Mesendoderm (in vitro differentiated cells): Measurements from ENCODE around the gene SLC5A12. TPM values are rescaled to one million over a fixed set of nuclear protein-coding genes. Genes with fewer than 3 reads are reported as not detected.

ENCODE experiments used
- DNase-seq: peaks from one replicate; pipeline ENCODE4 v3.0.0; 2013
- H2AK5ac ChIP-seq: 2 replicates; pipeline ENCODE4 v1.6.1; 2013; ENCODE audit warnings: low read length, inconsistent platforms
- H2BK120ac ChIP-seq: 2 replicates; pipeline ENCODE4 v1.6.1; 2013; ENCODE audit warnings: low read depth, mild to moderate bottlenecking, low read length, moderate library complexity, mixed read lengths
- H2BK15ac ChIP-seq: replicated peaks from 2 replicates; pipeline ENCODE4 v1.6.1; 2013; ENCODE audit warnings: low read depth, mild to moderate bottlenecking, moderate library complexity
- H2BK5ac ChIP-seq: 2 replicates; pipeline ENCODE4 v1.6.1; 2013; ENCODE audit warnings: low read length, inconsistent platforms
- H3K18ac ChIP-seq: 2 replicates; pipeline ENCODE4 v1.6.1; 2013; ENCODE audit warnings: mild to moderate bottlenecking, low read length, mixed read lengths
- H3K23ac ChIP-seq: one replicate; pipeline ENCODE4 v1.6.1; 2013; ENCODE audit warnings: low read length
- H3K27ac ChIP-seq: 2 replicates; pipeline ENCODE4 v1.5.1; 2013; ENCODE audit warnings: low read depth, mild to moderate bottlenecking, inconsistent platforms, low read length, moderate library complexity
- H3K27me3 ChIP-seq: 2 replicates; pipeline ENCODE4 v1.6.1; 2013; ENCODE audit warnings: low read length, control low read depth, mild to moderate bottlenecking, inconsistent platforms; ENCODE audit not compliant: insufficient read depth, poor library complexity
- H3K36me3 ChIP-seq: 2 replicates; pipeline ENCODE4 v1.6.1; 2013; ENCODE audit warnings: low read length, inconsistent platforms; ENCODE audit not compliant: control insufficient read depth, insufficient read depth
- H3K4ac ChIP-seq: one replicate; pipeline ENCODE4 v1.6.1; 2013; ENCODE audit warnings: low read depth, mild to moderate bottlenecking, low read length, moderate library complexity
- H3K4me1 ChIP-seq: 2 replicates; pipeline ENCODE4 v1.6.1; 2013; ENCODE audit warnings: low read depth, low read length, inconsistent platforms; ENCODE audit not compliant: control insufficient read depth
- H3K4me2 ChIP-seq: 2 replicates; pipeline ENCODE4 v1.6.1; 2013; ENCODE audit warnings: low read length
- H3K4me3 ChIP-seq: 2 replicates; pipeline ENCODE4 v1.5.1; 2013; ENCODE audit warnings: mild to moderate bottlenecking, low read length
- H3K56ac ChIP-seq: one replicate; pipeline ENCODE4 v1.6.1; 2013; ENCODE audit warnings: low read length
- H3K79me1 ChIP-seq: 2 replicates; pipeline ENCODE4 v1.6.1; 2013; ENCODE audit warnings: low read length, inconsistent platforms
- H3K79me2 ChIP-seq: 2 replicates; pipeline ENCODE4 v1.6.1; 2013; ENCODE audit warnings: mild to moderate bottlenecking, low read length; ENCODE audit not compliant: control insufficient read depth, insufficient read depth
- H3K9ac ChIP-seq: 2 replicates; pipeline ENCODE4 v1.6.1; 2013; ENCODE audit warnings: low read length, inconsistent platforms
- H4K5ac ChIP-seq: one replicate; pipeline ENCODE4 v1.6.1; 2013; ENCODE audit warnings: low read length
- H4K8ac ChIP-seq: one replicate; pipeline ENCODE4 v1.6.1; 2013; ENCODE audit warnings: low read depth, mild to moderate bottlenecking, control low read depth, low read length, moderate library complexity
- WGBS: extraction: QIAGEN DNeasy Blood & Tissue Kit; methylation state at CpG from one replicate; pipeline ENCODE4 v1.1.7; 2013; ENCODE audit warnings: low lambda C conversion rate, missing lambda C conversion rate; ENCODE audit not compliant: insufficient coverage; ENCODE audit errors: extremely low coverage; 5-methylcytosine and 5-hydroxymethylcytosine counted together
- polyA plus RNA-seq, 2 experiments: library from polyadenylated mRNA; stranded (reverse); fragments of 200-250 nt; gene quantifications; one replicate each; pipeline ENCODE4 v1.2.3, GENCODE V29; 2013

Gene SLC5A12
- 0.13 TPM for polyA plus RNA-seq (2013, experiment 1 of 2)
- polyA plus RNA-seq (2013, experiment 2 of 2), result 0.14 TPM

GRCh38 chr11:26721948-26722475 lies at the start of gene SLC5A12:
Gene SLC5A12 (minus strand): TSS chr11:26722060. CDS start chr11:26721714, 346 bp downstream.
- Histone ChIP-seq H3K36me3 (no peaks in the 10 kb centered on the region), H4K5ac (no peak within 1 kb of the TSS), H3K4me3 (no peak within 1 kb of the TSS), H3K4ac (no peak within 1 kb of the TSS), H3K79me1 (no peaks in the 10 kb centered on the region), H3K18ac (no peak within 1 kb of the TSS), H3K23ac (no peak within 1 kb of the TSS), H2BK15ac (no peak within 1 kb of the TSS), H3K4me2 (no peak within 1 kb of the TSS), H3K79me2 (no peaks in the 10 kb centered on the region), H4K8ac (no peak within 1 kb of the TSS), H2BK5ac (no peak within 1 kb of the TSS), H2BK120ac (no peak within 1 kb of the TSS), H2AK5ac (no peak within 1 kb of the TSS), H3K56ac (no peak within 1 kb of the TSS), H3K9ac (no peak within 1 kb of the TSS), H3K27ac (no peak within 1 kb of the TSS), H3K27me3 (no peaks in the 10 kb centered on the region), H3K4me1 (no peaks in the 10 kb centered on the region)
- no CpG with 5 or more reads among the region's 3 CpGs for WGBS
- no peak for DNase-seq

GRCh38 chr11:26769027-26769426 lies 47.2 kb upstream of the SLC5A12 start:
- no peak overlapping the region for H4K5ac ChIP-seq
- no peak overlapping the region for H2BK15ac ChIP-seq
- H2AK5ac ChIP-seq, result no peak overlapping the region
- H3K27me3 ChIP-seq, result no peaks in the 10 kb centered on the region
- no peak overlapping the region for H3K4me2 ChIP-seq
- no peaks in the 10 kb centered on the region for H3K79me1 ChIP-seq
- H3K36me3 ChIP-seq, result no peaks in the 10 kb centered on the region
- DNase-seq, result no peak
- H3K18ac ChIP-seq, result no peak overlapping the region
- no peak overlapping the region for H3K9ac ChIP-seq
- no peak overlapping the region for H3K23ac ChIP-seq
- H3K27ac ChIP-seq, result no peak overlapping the region
- H3K56ac ChIP-seq, result no peak overlapping the region
- H3K4me3 ChIP-seq, result no peak overlapping the region
- H3K4ac ChIP-seq, result no peak overlapping the region
- no peak overlapping the region for H2BK5ac ChIP-seq
- H3K4me1 ChIP-seq, result no peaks in the 10 kb centered on the region
- H3K79me2 ChIP-seq, result no peaks in the 10 kb centered on the region
- no peak overlapping the region for H2BK120ac ChIP-seq
- H4K8ac ChIP-seq, result no peak overlapping the region

- H3K23ac ChIP-seq, result no peak overlapping the region
- H3K36me3 ChIP-seq, result no peaks in the 10 kb centered on the region
- H4K8ac ChIP-seq, result no peak overlapping the region
- no peaks in the 10 kb centered on the region for H3K79me2 ChIP-seq
- H4K5ac ChIP-seq, result no peak overlapping the region
- no peaks in the 10 kb centered on the region for H3K27me3 ChIP-seq
- H2BK120ac ChIP-seq, result no peak overlapping the region
- no peaks in the 10 kb centered on the region for H3K79me1 ChIP-seq
- H3K4me2 ChIP-seq, result no peak overlapping the region
- no peak overlapping the region for H3K4me3 ChIP-seq
- WGBS, result no CpG with 5 or more reads among the region's 2 CpGs
- H3K4me1 ChIP-seq, result no peaks in the 10 kb centered on the region
- H3K56ac ChIP-seq, result no peak overlapping the region
- no peak for DNase-seq
- H3K4ac ChIP-seq, result no peak overlapping the region
- H2BK5ac ChIP-seq, result no peak overlapping the region
- no peak overlapping the region for H2BK15ac ChIP-seq
- H3K27ac ChIP-seq, result no peak overlapping the region
- no peak overlapping the region for H3K18ac ChIP-seq
- H3K9ac ChIP-seq, result no peak overlapping the region
- H2AK5ac ChIP-seq, result no peak overlapping the region
Measured at GRCh38 chr11:26767060-26767459, 45.2 kb upstream of the SLC5A12 start.

GRCh38 chr11:26765323-26765722 lies 43.5 kb upstream of the SLC5A12 start:
- Histone ChIP-seq H3K4me1 (no peaks in the 10 kb centered on the region), H3K18ac (no peak overlapping the region), H3K27me3 (no peaks in the 10 kb centered on the region), H3K27ac (no peak overlapping the region), H3K36me3 (no peaks in the 10 kb centered on the region), H3K4me3 (no peak overlapping the region), H3K4ac (no peak overlapping the region), H2BK5ac (no peak overlapping the region), H3K79me2 (no peaks in the 10 kb centered on the region), H3K4me2 (no peak overlapping the region), H3K9ac (no peak overlapping the region), H4K5ac (no peak overlapping the region), H3K56ac (no peak overlapping the region), H4K8ac (no peak overlapping the region), H3K23ac (no peak overlapping the region), H2BK120ac (no peak overlapping the region), H2AK5ac (no peak overlapping the region), H3K79me1 (no peaks in the 10 kb centered on the region), H2BK15ac (no peak overlapping the region)
- no CpG with 5 or more reads among the region's 3 CpGs for WGBS
- DNase-seq, result no peak

GRCh38 chr11:26764825-26765224 lies 43.0 kb upstream of the SLC5A12 start:
- no peak overlapping the region for H4K5ac ChIP-seq
- H3K4me3 ChIP-seq, result no peak overlapping the region
- no peak for DNase-seq
- H3K4ac ChIP-seq, result no peak overlapping the region
- H3K4me2 ChIP-seq, result no peak overlapping the region
- H3K79me2 ChIP-seq, result no peaks in the 10 kb centered on the region
- no peak overlapping the region for H2BK120ac ChIP-seq
- no peak overlapping the region for H3K18ac ChIP-seq
- H3K9ac ChIP-seq, result no peak overlapping the region
- H4K8ac ChIP-seq, result no peak overlapping the region
- H3K27me3 ChIP-seq, result no peaks in the 10 kb centered on the region
- no peaks in the 10 kb centered on the region for H3K36me3 ChIP-seq
- no CpG with 5 or more reads among the region's 3 CpGs for WGBS
- H3K56ac ChIP-seq, result no peak overlapping the region
- no peak overlapping the region for H3K27ac ChIP-seq
- no peaks in the 10 kb centered on the region for H3K4me1 ChIP-seq
- no peak overlapping the region for H3K23ac ChIP-seq
- H2BK5ac ChIP-seq, result no peak overlapping the region
- no peak overlapping the region for H2BK15ac ChIP-seq
- no peak overlapping the region for H2AK5ac ChIP-seq
- no peaks in the 10 kb centered on the region for H3K79me1 ChIP-seq

GRCh38 chr11:26764315-26764714 lies 42.5 kb upstream of the SLC5A12 start:
- no peak overlapping the region for H4K5ac ChIP-seq
- no peak overlapping the region for H3K56ac ChIP-seq
- H2BK5ac ChIP-seq, result no peak overlapping the region
- no peaks in the 10 kb centered on the region for H3K4me1 ChIP-seq
- H3K36me3 ChIP-seq, result no peaks in the 10 kb centered on the region
- H3K4me3 ChIP-seq, result no peak overlapping the region
- no CpG with 5 or more reads among the region's 5 CpGs for WGBS
- no peak overlapping the region for H3K9ac ChIP-seq
- H3K27me3 ChIP-seq, result no peaks in the 10 kb centered on the region
- H4K8ac ChIP-seq, result no peak overlapping the region
- no peak overlapping the region for H3K27ac ChIP-seq
- no peak overlapping the region for H3K18ac ChIP-seq
- H3K79me2 ChIP-seq, result no peaks in the 10 kb centered on the region
- H2BK15ac ChIP-seq, result no peak overlapping the region
- no peak overlapping the region for H3K4me2 ChIP-seq
- H3K79me1 ChIP-seq, result no peaks in the 10 kb centered on the region
- H3K4ac ChIP-seq, result no peak overlapping the region
- no peak for DNase-seq
- H2BK120ac ChIP-seq, result no peak overlapping the region
- H3K23ac ChIP-seq, result no peak overlapping the region
- H2AK5ac ChIP-seq, result no peak overlapping the region
